ENCODE results near the gene IGFBP2. TPM values are rescaled to one million over a fixed set of nuclear protein-coding genes. Genes with fewer than 3 reads are reported as not detected.

The IGFBP2 gene
- total RNA-seq, 1 experiment from 2014 or later: 54.8 TPM

GRCh38 chr2:216693414-216694080, 60.3 kb downstream of the IGFBP2 start:
- ChIA-PET POLR2A (interaction anchor here (0.6 kb wide), 1 partner anchor 32 kb away, joined by 20 read pairs; no protein-coding TSS in a partner anchor), CTCF (interaction anchor here (0.6 to 0.7 kb wide), 4 partner anchors 358 to 1339 kb away, joined by 4 read pairs; no protein-coding TSS in a partner anchor)
- Histone ChIP-seq H3K36me3 (ENCODE audit: control insufficient read depth, insufficient read depth, low read length) (no peaks in the 10 kb centered on the region), H3K4me1 (ENCODE audit: control insufficient read depth, insufficient read depth, low read length) (peaks cover 11% of the 10 kb centered on the region), H3K4me3 (ENCODE audit: low read depth in 2 of 2, low read length in 2 of 2) (peak overlapping the region; percentile 35 to 36), H3K27me3 (ENCODE audit: control insufficient read depth, insufficient read depth, low read length) (peaks cover 38% of the 10 kb centered on the region), H3K27ac (ENCODE audit: low read length) (no peak overlapping the region), H3K9me3 (ENCODE audit: control insufficient read depth, insufficient read depth, low read depth, low read length) (no peaks in the 10 kb centered on the region)
- no peak for DNase-seq (ENCODE audit: low read depth, low spot score)
- in situ Hi-C loops (cut with HindIII; ENCODE audit: low pct_unique_long_range_greater_than_20kb, low sequenced_read_pairs): no loop called here
- BruUV-seq (replicated peaks): no TSS peak
- intact Hi-C loops (cut with micrococcal nuclease; ENCODE audit: unreplicated experiment): loop anchor here (10.0 kb wide), 1 partner anchor 451 kb away; no protein-coding TSS in a partner anchor
- TF ChIP-seq REST (IDR thresholded peaks at IDR 0.05; ENCODE audit: insufficient read depth in 1 of 2, low read depth in 2 of 2, low read length in 1 of 2) (no peak), SIN3A (IDR thresholded peaks at IDR 0.05; ENCODE audit: borderline replicate concordance, insufficient read depth, low read depth, low read length) (no peak), POLR2AphosphoS5 (IDR thresholded peaks at IDR 0.05; ENCODE audit: low read depth, low read length) (no peak), CTCF (IDR thresholded peaks at IDR 0.05) (no peak), TCF7L2 (IDR thresholded peaks at IDR 0.05; ENCODE audit: low read depth, low read length) (no peak)
- ATAC-seq: no peak

GRCh38 chr2:216694082-216694825, 61.0 kb downstream of the IGFBP2 start:
- in situ Hi-C loops (cut with HindIII; ENCODE audit: low pct_unique_long_range_greater_than_20kb, low sequenced_read_pairs) (no loop called here), intact Hi-C loops (cut with micrococcal nuclease; ENCODE audit: unreplicated experiment) (loop anchor here (10.0 kb wide), 1 partner anchor 451 kb away; no protein-coding TSS in a partner anchor)
- ATAC-seq (peak; percentile 59), DNase-seq (ENCODE audit: low read depth, low spot score) (no peak)
- Histone ChIP-seq H3K36me3 (ENCODE audit: control insufficient read depth, insufficient read depth, low read length) (no peaks in the 10 kb centered on the region), H3K4me1 (ENCODE audit: control insufficient read depth, insufficient read depth, low read length) (peaks cover 11% of the 10 kb centered on the region), H3K27ac (ENCODE audit: low read length) (no peak overlapping the region), H3K9me3 (ENCODE audit: control insufficient read depth, insufficient read depth, low read depth, low read length) (no peaks in the 10 kb centered on the region), H3K27me3 (ENCODE audit: control insufficient read depth, insufficient read depth, low read length) (peaks cover 41% of the 10 kb centered on the region), H3K4me3 (ENCODE audit: low read depth in 2 of 2, low read length in 2 of 2) (peak overlapping the region; percentile 35 to 36)
- ChIA-PET POLR2A (interaction anchor here (0.6 kb wide), 1 partner anchor 32 kb away, joined by 20 read pairs; no protein-coding TSS in a partner anchor), CTCF (interaction anchor here (0.6 to 0.7 kb wide), 3 partner anchors 357 to 1339 kb away, joined by 4 read pairs; no protein-coding TSS in a partner anchor)
- BruUV-seq (replicated peaks): no TSS peak
- TF ChIP-seq POLR2AphosphoS5 (IDR thresholded peaks at IDR 0.05; ENCODE audit: low read depth, low read length) (no peak), REST (IDR thresholded peaks at IDR 0.05; ENCODE audit: insufficient read depth in 1 of 2, low read depth in 2 of 2, low read length in 1 of 2) (no peak)
